C4-2B (cell line): ENCODE measurements around the gene TBCE.
"Not testable (repeated sequence)": the region's sequence is repeated elsewhere in the genome, so short reads cannot be mapped to it uniquely, and the experiment has no call there.

Source experiments
- ZFX ChIP-seq: fragments of 450-650 bp; IDR thresholded peaks from 2 replicates; pipeline ENCODE4 v1.6.1; 2017
- TF ChIP-seq, protein P1 (sequence below): fragments of 450-650 bp; conservative IDR thresholded peaks from 2 replicates; pipeline ENCODE4 v1.5.1; 2017; ENCODE audit warnings: mild to moderate bottlenecking

DNA sequence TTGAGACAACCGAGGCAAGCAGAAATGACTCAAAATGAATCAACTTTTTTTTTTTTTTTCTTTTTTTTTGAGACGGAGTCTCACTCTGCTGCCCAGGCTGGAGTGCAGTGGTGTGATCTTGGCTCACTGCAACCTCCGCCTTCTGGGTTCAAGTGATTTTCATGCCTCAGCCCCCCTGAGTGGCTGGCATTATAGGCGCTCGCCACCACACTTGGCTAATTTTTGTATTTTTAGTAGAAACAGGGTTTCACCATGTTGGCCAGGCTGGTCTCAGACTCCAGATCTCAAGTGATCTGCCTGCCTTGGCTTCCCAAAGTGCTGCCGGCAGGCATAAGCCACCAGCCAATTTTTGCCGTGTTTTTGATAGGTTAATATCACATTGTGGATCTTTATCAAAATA, 90.6 kb downstream of the TBCE start:
- TF ChIP-seq, protein P1, sequence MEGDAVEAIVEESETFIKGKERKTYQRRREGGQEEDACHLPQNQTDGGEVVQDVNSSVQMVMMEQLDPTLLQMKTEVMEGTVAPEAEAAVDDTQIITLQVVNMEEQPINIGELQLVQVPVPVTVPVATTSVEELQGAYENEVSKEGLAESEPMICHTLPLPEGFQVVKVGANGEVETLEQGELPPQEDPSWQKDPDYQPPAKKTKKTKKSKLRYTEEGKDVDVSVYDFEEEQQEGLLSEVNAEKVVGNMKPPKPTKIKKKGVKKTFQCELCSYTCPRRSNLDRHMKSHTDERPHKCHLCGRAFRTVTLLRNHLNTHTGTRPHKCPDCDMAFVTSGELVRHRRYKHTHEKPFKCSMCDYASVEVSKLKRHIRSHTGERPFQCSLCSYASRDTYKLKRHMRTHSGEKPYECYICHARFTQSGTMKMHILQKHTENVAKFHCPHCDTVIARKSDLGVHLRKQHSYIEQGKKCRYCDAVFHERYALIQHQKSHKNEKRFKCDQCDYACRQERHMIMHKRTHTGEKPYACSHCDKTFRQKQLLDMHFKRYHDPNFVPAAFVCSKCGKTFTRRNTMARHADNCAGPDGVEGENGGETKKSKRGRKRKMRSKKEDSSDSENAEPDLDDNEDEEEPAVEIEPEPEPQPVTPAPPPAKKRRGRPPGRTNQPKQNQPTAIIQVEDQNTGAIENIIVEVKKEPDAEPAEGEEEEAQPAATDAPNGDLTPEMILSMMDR = not testable (repeated sequence)
- not testable (repeated sequence) for TF ChIP-seq ZFX
